ENCODE data around the gene EID2B.

Gene EID2B

GRCh38 chr19:39497996-39498797, 34.5 kb downstream of the EID2B start:
- peak; percentile 68 for DNase-seq

DNA sequence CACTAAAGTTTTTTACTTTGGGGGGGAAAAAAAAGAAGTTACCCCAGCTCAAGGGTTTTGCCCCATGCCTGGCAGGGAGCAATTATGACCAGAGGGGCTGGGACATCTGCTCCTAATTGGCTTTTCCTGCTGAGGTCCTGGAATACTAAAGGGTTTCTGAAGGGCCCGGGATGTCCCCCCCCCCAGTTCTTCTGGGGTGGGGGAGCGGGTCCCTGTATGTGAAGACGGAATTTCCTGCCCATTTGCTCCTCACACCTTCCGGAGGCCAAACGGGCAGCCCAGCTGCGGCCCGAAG, 35.0 kb downstream of the EID2B start:
- no peak for DNase-seq

GRCh38 chr19:39496063-39496462, 36.6 kb downstream of the EID2B start:
- no peak for DNase-seq

- no peak for DNase-seq
Measured at GRCh38 chr19:39494661-39495060, 38.0 kb downstream of the EID2B start.

- DNase-seq: no peak
Measured at GRCh38 chr19:39492788-39493187, 39.9 kb downstream of the EID2B start.

- DNase-seq: no peak
Measured at GRCh38 chr19:39492225-39492624, 40.4 kb downstream of the EID2B start.

DNA sequence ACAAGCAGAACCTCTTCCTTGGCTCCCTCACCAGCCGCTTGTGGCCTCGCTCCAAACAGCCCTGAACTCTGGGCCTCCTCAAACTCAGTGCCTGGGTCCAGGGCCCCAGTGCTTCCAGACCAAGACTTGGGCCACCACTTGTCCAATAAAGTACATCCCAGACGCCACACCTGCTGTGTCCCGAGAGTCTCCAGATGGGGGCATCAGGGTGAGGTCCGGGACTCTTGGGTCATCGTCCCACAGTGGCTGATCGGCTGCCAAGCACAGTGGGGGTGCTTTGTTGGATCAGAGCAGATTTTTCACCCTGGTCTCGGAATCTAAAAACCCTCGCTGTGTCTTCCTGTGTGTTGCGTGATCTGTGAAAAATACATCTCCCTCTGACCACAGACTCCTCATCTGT, 42.9 kb downstream of the EID2B start:
- DNase-seq: no peak

- no peak for DNase-seq
Measured at GRCh38 chr19:39483141-39483540, 49.5 kb downstream of the EID2B start.

DNA sequence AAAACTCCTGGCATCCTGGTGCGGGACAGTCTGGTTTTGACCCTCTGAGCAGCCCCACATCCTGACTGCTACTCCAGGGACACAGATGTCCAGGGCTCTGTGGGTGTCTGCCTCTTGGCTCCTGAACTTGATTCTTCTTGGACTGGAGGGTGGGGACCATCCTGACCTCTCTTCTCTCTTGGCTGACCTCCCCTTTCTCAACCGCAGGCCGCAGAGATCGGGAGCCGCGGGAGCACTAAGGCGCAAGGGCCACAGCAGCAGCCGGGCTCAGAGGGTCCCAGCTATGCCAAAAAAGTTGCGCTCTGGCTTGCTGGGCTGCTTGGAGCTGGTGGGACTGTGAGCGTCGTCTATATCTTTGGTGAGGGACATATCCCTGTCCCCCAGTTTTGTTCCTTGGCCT, 51.0 kb downstream of the EID2B start:
- DNase-seq: no peak

DNA sequence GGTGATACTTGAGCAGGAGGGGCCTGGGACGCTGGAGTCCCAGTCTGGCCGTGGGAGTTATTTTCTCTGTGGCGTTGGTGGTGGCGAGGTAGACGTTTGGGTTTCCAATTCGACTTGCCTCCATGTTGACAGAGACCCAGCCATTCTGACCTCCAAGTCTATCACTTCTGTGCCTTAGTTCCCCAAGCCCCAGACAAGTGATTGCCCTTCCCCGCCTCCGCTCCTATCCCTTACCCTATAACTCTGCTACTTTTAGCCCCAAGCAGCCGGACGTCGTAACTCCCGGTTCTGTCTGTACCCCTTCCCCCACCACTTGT, 51.5 kb downstream of the EID2B start:
- no peak for DNase-seq
